Measurements from ENCODE around the gene EGLN1.

The EGLN1 gene

DNA sequence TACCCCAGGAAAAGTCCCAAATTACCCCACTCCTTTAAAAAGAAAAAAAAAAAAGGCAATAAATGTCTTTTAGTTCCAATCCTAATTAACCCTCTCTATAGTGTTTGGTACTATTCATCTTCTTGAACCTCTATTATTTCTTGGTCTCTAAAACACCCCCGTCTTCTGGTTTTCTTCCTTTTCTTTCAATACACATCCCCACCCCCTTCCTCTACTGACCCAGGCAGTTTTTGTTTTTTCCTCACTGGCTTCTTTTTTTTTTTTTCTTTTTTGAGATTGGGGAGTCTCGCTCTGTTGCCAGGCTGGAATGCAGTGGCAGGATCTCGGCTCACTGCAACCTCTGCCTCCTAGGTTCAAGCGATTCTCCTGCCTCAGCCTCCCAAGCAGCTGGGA lies 26.1 kb downstream of the EGLN1 start:
- no peak for DNase-seq

DNA sequence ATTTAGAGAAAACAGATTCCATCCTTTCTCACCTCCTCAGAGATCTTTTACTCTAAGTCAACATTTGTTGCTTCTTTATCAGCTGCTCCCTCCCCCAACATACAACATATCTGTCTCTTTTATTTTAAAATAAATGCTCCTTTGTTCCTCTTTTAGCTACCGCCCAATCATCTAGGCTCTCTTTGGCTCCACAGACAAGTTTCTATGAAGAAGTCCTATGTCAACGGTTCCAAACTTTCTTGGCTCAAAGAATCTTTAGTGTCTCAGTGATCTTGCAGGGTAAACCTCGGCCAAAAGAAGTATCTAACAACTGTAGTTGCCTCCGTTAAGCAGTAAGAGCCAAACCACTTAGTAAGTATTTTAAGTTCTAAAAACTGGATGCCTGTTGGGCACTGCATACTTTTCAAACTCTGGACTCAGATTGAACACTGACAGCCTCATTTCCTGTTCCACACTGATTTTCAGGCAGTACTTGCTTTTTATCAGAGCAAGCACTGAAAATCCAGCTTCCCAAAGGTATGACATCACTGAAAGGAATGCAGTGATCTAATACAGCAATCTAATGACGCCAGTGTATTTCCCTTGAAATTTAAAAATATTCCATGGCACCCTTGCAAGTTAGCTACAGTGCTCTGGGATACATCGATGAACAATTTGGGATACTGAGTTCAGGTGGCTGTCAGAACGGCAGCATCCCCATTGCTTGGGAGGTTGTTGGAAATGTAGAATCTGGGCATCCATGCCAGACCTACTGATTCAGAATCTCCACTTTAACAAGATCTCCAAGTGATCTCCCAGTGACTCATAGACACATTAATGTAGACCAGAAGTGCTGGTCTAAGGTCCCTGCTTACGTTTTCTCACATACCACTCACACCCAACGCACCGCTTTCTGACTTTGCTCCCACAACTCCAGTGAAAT lies 26.8 kb downstream of the EGLN1 start:
- peak; percentile 33 for DNase-seq

DNA sequence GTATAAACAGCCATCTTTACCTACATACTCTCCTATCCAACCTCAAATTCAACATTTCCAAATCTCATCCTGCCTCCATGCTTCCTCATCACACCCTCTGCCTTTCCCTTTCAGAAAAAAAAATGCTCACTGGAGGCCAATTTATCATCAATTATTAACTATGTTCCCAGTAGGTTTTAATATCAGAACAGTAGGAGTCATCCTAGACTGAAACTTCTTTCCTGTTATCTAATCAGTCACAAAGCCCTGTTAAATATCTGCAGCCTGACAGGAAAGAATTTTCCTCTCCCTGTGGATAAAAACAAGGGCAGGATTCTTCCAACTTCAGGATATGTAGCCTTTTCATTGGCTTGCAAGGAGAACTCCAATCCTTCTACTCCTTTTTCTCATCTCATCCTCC lies 28.4 kb downstream of the EGLN1 start:
- DNase-seq, result no peak

DNA sequence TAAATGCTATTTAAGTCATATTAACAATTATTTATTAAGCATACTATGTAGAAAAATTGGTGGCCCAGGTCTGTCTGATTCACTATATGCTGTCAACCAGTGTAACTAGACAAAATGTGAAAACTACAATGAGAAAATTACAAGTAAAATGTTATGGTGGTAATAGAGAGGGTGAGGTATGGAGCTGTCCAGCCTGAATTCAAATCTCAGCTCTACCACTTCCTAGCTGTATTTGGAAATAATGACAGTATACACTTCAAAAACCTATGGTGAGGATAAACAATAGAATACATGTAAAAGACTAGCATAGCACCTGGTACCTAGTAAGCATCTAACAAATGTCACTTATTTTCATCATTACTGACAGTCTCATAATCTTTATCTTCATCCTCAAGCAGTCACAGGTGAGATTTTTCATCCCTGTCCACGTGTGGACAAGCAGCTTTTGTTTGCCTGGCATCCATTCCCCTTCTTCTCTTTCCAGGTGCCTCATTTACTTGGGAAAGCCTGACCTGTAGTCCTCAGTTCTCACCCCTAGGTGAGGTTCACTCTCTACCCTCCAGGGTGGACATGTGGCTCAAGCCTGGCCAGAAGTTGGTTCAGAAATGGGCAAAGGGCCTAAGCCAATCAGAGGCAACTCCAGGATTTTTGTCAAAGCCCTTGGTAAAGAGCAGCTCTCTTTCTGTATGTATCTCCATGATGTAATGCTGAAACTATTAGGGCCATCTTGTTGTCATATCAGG lies 29.5 kb downstream of the EGLN1 start:
- no peak for DNase-seq

DNA sequence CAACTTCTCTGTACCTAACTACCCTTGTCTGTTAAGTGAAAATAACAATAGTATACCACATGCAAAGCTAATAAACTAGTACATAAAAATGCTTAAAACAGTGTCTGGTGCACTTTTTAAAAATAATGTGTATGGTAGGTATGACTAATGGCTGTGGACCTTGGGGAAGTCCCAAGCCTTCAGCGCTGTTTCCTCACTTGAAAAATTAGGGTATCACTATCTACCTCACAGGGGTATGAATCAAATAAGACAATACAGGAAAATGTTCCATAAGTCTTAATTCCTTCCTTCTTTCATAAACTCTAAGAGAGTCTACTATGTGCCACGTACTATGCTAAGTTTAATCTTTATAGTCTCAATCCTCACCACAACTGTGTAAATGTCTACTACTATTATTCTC lies 32.0 kb downstream of the EGLN1 start:
- DNase-seq, result peak; percentile 27

DNA sequence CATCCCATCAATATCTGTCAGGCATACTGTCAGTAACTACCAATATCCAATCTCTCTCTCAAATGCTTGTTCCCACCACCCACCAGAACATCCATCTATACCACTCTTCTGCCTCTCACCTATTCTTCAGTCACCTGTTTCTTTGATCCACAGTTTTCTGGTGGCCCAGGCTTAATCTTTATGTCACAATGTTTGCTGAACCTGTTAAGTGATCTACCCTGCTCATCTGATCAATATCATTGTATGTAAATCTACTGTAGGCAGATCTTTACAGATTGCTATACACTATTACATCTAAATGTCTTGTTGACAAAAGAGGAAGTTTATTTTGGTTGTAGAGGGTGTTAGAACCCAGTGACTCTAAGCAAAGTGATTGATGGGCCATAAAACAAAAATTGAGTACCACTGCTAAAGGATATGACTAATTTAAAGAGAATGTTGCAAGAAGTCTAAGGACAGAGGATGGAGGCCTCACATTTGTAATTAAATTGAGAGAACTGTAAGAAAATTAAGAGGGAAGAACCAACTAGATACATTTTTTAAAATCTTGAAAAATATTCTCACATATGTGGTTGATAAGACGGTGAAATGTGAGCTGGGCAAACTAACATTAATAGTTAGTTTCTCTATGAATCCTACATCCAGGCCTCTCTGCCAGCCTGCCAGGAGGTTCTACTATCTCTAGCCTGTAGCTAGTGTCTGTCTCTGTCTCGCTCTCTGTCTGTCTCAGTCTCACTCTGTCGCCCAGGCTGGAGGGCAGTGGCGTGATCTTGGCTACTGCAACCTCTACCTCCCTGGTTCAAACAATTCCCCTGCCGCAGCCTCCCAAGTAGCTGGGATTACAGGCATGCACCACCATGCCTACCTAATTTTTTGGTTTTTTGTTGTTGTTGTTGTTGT lies 34.1 kb downstream of the EGLN1 start:
- DNase-seq, result peak; percentile 23

DNA sequence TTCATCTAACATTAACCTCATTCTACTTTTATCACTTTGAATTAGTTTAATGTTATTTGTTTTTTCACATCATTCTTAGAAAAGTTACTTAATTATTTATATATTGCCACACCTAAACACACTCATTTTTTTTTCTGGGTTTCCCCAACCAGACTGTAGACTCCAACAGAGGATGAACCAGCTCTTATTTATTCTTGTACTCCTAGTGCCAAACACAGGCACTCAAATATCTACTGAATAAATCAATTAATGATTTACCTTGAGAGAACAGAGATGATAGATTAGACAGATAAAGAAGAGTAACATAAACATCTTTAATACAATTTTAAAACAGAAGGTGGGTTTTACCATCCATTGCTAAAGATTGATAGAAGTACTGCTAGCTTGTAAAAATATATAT lies 35.6 kb downstream of the EGLN1 start:
- no peak for DNase-seq

DNA sequence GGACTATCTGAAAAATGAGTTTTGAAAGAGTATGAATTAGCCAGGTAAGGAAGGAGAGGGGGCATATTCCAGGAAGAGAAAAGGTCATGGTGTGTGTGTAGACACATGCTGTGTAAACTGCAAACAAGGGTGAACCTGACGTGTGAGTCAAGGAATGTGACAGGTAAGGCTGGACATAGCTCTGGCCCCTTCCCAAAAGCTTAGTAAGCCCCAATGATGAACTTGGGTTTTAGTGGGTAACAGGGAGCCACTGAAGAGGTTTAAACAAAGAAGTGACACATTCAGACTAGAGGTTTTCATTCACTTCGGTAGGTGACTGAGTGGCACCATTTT lies 36.7 kb downstream of the EGLN1 start:
- DNase-seq, result no peak

DNA sequence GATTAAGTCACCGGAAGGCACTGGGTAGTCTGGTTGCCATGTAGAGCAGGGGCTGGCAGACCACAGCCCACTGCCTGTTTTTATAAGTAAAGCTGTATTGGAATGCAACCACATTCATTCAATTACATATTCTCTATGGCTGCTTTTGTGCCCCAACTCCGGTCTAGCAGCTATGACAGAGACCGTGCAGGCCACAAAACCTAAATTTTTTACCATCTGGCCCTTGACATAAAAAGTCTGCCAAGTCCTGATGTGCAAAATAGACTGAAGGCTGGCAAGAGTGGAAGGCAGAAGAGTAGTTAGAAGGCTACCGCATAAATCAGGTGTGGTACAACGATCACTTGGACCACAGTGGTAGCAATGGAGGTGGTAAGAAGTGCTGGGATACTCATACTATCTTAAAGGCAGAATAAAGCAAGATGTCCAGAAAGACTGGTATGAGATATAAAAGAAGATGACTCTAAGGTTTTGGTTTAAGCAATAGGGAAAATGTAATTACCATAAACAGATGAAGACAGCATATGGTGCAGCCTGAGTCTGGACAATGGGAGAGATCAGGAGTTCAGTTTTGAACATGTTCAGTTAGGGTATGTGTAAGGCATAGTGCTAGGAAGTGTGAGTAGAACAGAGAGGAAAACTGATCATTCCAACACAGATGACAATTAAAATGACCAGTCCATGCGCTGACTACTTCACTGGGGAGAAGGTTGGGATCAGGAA lies 37.2 kb downstream of the EGLN1 start:
- no peak for DNase-seq

DNA sequence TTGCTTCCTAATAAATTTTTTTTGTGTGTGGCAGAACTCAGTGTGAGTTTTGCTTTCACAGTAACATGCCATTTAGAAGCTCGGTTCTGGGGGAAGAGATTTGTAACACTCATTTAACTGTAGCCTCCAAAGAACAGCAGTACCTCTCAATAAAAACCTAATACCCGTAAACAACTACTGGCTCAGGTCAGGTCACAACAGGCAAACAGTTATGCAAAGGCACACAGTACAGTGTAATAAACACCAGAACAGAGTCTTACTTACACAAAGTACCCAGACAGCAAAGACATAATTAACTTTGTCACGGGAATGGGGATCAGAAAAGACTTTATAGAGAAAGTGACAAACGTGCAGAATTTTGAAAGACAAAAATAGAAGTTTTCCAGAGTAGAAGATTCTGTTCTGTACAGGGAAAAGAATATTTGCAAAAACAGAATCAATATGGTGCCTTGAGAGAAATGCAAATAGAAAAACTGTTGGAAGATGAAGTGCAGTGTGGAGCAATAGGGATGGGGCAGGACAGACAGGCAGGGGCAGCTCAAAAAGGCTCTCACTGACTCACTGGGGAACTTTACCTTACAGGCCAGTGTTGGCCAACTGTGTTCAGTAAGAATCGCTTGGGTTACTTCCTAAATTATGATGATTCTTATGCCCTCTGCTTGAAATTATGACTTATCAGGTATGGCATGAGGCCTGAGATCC lies 38.8 kb downstream of the EGLN1 start:
- DNase-seq, result peak; percentile 75

DNA sequence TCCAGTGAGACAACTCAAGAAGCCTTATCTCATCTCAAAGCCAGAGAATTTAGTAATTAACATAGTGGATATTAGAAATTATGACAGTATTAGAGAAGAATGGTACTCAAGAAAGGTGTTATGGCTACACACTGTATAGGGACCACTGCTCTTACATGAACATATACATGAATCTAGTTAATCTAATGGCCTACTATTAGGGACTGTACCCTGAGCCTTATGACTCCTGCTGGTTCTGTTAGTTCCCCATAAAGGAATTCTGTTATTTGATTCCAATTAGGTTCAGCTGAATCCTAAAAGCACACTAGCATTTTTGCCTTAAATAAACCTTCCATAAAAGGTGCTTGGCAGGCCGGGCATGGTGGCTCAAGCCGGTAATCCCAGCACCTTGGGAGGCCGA lies 39.7 kb downstream of the EGLN1 start:
- no peak for DNase-seq

DNA sequence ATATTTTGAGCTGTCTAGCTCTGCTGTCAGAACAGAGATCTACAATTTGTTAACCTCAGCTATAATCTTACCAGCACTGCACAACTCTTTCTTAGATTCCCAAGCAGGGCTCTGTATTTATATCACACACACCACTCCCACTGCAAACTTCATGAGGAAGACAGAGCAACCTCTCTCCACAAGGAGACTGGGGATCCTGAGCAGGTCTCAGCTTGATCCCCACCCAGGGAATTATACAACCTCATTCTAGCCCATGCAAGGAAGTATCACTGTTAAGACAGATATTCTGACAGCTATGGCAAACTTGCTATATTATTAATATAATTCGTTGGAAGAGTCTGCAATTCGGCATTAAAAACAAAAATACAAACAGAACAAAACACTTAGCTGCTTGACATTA lies 40.4 kb downstream of the EGLN1 start:
- no peak for DNase-seq

DNA sequence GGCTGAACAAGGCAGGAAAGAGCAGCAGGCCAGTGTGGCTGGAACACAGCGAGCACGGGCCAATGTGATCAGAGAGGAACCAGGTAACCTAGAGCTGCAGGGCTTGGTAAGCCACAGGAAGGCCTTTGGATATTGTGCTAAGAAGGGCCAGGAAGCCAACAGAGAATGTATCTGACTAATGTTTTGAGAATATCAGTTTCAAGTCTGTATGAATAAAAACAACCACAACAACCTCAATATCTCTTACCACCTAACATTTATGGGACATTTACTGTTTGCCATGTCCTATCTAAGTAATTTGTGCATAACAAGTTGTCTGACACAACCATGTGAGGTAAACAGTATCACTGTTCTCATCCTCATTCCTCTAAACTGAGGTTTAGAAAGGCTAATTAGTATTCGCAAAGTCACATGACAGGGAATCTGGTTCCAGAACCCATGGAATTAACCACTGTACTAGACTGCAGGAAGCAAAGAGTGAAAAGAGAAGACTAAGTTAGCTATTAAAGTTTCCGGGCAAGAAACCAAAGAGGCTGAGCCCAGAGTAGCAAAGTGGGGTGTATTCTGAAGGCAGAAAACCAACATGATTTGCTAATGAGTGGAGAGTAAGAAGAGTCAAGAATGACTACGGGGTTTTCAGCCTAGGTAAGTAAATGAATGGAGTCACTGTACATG lies 45.1 kb downstream of the EGLN1 start:
- no peak for DNase-seq

DNA sequence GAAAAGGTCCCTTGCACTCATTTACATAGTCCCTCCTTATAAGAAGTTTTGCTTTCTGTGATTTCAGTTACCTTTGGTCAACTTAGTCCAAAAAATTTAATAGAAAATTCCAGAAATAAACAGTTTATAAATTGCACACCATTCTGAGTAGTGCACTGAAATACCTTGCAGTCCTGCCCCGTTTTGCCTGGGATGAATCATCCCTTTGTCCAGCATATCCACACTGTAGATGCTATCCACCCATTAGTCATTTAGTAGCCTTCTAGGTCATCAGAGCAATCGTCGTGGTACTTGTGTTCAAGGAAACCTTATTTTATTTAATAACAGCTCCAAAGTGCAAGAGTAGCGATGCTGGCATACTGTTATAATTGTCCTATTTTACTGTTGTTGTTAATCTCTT lies 46.0 kb downstream of the EGLN1 start:
- DNase-seq, result no peak

DNA sequence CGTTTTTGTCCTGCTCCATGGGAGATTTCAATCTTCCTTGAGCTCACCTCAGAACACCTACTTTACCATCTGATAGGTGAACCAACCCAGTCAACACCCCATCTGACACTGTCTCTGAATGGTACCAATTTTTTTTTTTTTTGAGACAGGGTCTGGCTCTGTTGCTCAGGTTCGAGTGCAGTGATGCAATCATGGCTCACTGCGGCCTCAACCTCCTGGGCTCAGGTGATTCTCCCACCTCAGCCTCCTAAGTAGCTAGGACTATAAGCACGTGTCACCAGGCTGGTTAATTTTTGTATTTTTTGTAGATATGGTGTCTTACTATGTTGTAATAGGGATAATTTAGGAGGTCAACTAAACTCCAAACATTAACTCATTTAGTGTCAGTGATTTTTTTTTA lies 47.7 kb downstream of the EGLN1 start:
- DNase-seq, result no peak

DNA sequence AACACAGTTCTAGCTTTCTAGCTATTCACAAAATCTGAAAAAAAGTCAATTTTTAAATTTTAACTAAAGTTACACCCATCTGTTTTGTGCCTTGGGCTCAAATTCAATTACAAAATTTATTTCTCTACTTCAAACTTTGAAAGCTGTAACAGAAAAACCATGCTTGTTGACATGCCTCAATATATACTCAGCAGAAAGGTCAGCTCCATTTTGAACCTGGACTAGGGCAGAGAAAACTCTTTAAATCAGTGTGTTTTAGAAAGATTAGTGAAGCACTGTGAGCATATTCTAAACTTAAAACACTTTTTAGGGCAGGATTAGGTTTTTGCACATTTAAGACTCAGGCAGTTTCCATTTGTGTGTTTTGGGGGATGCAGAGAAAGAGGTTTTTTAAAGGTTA lies 49.6 kb downstream of the EGLN1 start:
- no peak for DNase-seq

DNA sequence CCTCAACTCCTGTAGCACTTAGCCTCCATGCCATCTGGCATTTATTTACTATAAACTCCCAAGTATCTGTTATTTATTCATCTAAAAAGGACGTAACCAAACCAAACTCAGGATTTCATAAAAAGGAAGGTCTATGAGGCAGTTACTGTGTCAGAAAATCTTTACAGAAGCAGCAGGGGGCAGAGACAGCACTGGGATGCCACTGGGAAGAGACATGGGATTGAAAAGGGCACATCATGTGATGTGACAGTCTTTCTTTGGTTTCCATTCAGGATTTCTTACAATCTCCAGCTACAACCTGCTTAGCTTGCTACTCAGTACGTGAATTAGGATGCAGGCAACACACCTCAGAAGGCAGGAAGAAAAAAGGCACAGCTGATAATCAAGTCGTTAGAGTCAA lies 52.8 kb downstream of the EGLN1 start:
- DNase-seq, result no peak

DNA sequence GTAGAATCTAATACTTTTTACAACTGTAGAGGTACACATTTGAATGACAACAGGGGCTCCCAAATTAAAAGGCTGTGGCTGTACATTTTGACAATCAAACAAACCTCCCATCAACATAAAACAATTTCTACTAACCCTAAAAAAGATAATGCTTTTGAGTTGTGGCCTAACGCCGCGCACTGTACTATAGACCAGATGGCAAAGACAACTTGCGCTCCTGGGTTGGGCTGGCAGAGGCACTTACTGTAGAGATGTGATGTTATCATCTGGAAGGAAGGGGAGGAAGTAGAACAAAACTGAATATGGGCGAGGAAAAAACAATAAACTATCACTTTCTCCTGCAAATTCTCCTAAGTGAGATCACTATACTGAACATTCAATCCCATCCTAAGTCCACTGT lies 57.9 kb downstream of the EGLN1 start:
- DNase-seq, result no peak

DNA sequence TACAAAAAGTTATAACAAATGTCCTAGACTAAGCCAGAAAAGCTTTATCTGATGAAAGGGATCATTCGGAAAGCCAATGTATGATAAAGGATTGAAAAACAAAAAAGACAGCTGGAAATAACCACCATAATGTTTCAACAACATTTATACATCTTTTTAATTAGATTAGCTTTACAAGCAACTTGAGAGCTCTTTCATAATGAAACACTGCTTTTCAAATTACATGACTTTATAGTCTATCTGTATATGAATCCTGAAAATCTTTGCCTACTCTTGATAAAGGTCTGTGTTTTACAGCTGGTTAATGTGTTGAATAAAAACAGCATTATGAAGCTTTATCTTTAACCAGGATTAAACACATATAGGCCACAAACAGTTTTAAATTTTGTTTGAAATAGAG lies 58.5 kb downstream of the EGLN1 start:
- no peak for DNase-seq

DNA sequence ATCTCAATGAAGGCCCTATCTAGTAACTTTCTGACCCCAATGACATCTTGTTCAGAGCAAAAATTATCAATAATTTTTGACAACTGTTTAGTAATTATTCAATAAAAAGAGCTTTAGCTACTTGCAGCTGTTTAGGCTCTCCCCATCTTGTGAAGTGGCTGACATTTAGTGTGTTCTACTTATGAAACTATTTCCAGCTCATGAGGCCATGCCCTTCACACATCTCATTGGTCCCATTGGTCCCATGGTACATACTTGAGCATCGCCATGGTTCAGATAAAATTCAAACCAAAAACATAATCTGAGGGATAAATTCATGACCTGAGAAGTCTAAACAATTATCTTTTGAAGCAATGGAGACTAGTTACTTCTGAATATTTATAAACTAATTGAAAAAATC lies 59.8 kb downstream of the EGLN1 start:
- DNase-seq, result no peak

DNA sequence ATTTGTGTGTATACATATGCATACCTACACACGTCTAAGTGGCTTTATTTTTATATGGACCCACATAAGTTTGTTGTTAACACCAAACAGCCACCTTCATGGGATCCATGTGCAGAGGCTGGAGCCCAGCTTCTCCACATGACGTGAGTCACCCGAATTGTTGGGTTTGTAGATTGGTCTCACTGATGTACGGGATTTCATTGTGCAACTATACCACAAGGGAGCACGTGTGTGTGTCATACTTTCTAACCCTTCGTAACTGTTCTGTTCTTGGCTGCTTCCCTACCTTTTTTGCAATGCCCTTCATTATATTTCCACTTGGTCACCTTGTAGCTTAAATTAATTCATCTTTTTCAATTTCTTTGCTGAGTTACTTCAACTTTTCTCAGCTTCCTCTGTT lies 63.0 kb downstream of the EGLN1 start:
- peak; percentile 89 for DNase-seq

All from inflammatory macrophage treated with lipopolysaccharide for 4 hours (primary cell).